ENCODE measurements around the gene PPP2R5A.
A peak's percentile ranks its signal among the peaks of the same experiment; 100 is the strongest.

PPP2R5A gene

GRCh38 chr1:212284744-212285684 is at the start of gene PPP2R5A:
Gene PPP2R5A, plus strand, starts transcription at chr1:212285410. Its CDS starts 701 bp downstream, at chr1:212286111.
- DNase-seq (ENCODE audit: low read depth), result peak; percentile 99

GRCh38 chr1:212235857-212236256 is 49.4 kb upstream of the PPP2R5A start:
- DNase-seq (ENCODE audit: low read depth), result no peak

- no peak for DNase-seq (ENCODE audit: low read depth)
These were observed 48.5 kb upstream of the PPP2R5A start for GRCh38 chr1:212236664-212237220.

- DNase-seq (ENCODE audit: low read depth), result no peak
These were observed 47.6 kb upstream of the PPP2R5A start for GRCh38 chr1:212237651-212238050.

- no peak for DNase-seq (ENCODE audit: low read depth)
These were observed 46.7 kb upstream of the PPP2R5A start for GRCh38 chr1:212238552-212238951.

- DNase-seq (ENCODE audit: low read depth), result no peak
These were observed 43.7 kb upstream of the PPP2R5A start for GRCh38 chr1:212241501-212241900.

- DNase-seq (ENCODE audit: low read depth), result no peak
These were observed 43.3 kb upstream of the PPP2R5A start for GRCh38 chr1:212241957-212242287.

- no peak for DNase-seq (ENCODE audit: low read depth)
These were observed 42.8 kb upstream of the PPP2R5A start for GRCh38 chr1:212242288-212242984.

- DNase-seq (ENCODE audit: low read depth), result no peak
These were observed 42.3 kb upstream of the PPP2R5A start for GRCh38 chr1:212242985-212243308.

GRCh38 chr1:212244441-212244840 is 40.8 kb upstream of the PPP2R5A start:
- DNase-seq (ENCODE audit: low read depth), result no peak

- no peak for DNase-seq (ENCODE audit: low read depth)
These were observed 38.0 kb upstream of the PPP2R5A start for GRCh38 chr1:212247179-212247721.

- no peak for DNase-seq (ENCODE audit: low read depth)
These were observed 37.2 kb upstream of the PPP2R5A start for GRCh38 chr1:212247988-212248387.

- no peak for DNase-seq (ENCODE audit: low read depth)
These were observed 30.3 kb upstream of the PPP2R5A start for GRCh38 chr1:212254853-212255363.

GRCh38 chr1:212255705-212256307 is 29.4 kb upstream of the PPP2R5A start:
- no peak for DNase-seq (ENCODE audit: low read depth)

- no peak for DNase-seq (ENCODE audit: low read depth)
These were observed 28.8 kb upstream of the PPP2R5A start for GRCh38 chr1:212256369-212256768.

- DNase-seq (ENCODE audit: low read depth), result no peak
These were observed 28.1 kb upstream of the PPP2R5A start for GRCh38 chr1:212257157-212257556.

GRCh38 chr1:212259693-212260480 is 25.3 kb upstream of the PPP2R5A start:
- no peak for DNase-seq (ENCODE audit: low read depth)

GRCh38 chr1:212260557-212261355 is 24.5 kb upstream of the PPP2R5A start:
- no peak for DNase-seq (ENCODE audit: low read depth)

- DNase-seq (ENCODE audit: low read depth), result no peak
These were observed 23.8 kb upstream of the PPP2R5A start for GRCh38 chr1:212261361-212261929.

GRCh38 chr1:212267017-212267416 is 18.2 kb upstream of the PPP2R5A start:
- no peak for DNase-seq (ENCODE audit: low read depth)
